Cardiac muscle cell (in vitro differentiated cells and primary cell): ENCODE results near the gene SPINT3. TPM values are rescaled to one million over a fixed set of nuclear protein-coding genes. Genes with fewer than 3 reads are reported as not detected.

Experiments used
- DNase-seq, 2 donors: peaks; one replicate each; pipeline versions ENCODE4 v3.0.0 to v3.0.0-alpha.2; 2010 to 2017; ENCODE audit warnings: low read depth in 1 of 2, low spot score in 1 of 2
- H3K27ac ChIP-seq: fragments of 200-600 bp; sonication (generic); 2 replicates; pipeline ENCODE4 v1.5.1; 2016
- H3K27me3 ChIP-seq: fragments of 200-600 bp; sonication (generic); 2 replicates; pipeline ENCODE4 v1.6.0; 2016; ENCODE audit warnings: control low read depth
- H3K36me3 ChIP-seq: fragments of 200-600 bp; sonication (generic); 2 replicates; pipeline ENCODE4 v1.5.1; 2016; ENCODE audit warnings: control low read depth
- H3K4me1 ChIP-seq: fragments of 200-600 bp; sonication (generic); 2 replicates; pipeline ENCODE4 v1.8.1; 2017; ENCODE audit warnings: low read depth, mild to moderate bottlenecking, mixed run types
- H3K4me3 ChIP-seq: fragments of 200-600 bp; sonication (generic); 2 replicates; pipeline ENCODE4 v1.5.1; 2016; ENCODE audit warnings: mild to moderate bottlenecking
- H3K9me3 ChIP-seq: fragments of 200-600 bp; sonication (generic); 2 replicates; pipeline ENCODE4 v1.5.1; 2017; ENCODE audit warnings: low read depth, mild to moderate bottlenecking, control low read depth
- CTCF ChIP-seq: IDR thresholded peaks from 2 replicates; pipeline ENCODE4 v1.5.1; 2012; ENCODE audit warnings: low read depth, mild to moderate bottlenecking, low read length
- polyA plus RNA-seq: library from polyadenylated mRNA; unstranded; fragments of >200 nt; fragmentation: Nextera tagmentation; extraction: Ambion mirVana; gene quantifications from 2 replicates; pipeline ENCODE4 v1.2.1, GENCODE V29; 2016
- total RNA-seq: library from RNA; depleted of rRNA; stranded (reverse); fragments of >200 nt; gene quantifications from 2 replicates; pipeline ENCODE4 v1.2.3, GENCODE V29; 2016

The SPINT3 gene
- total and polyA plus RNA-seq, 2 experiments from 2014 or later = not detected

- peak; percentile 13 for TF ChIP-seq CTCF
- no peaks in the 10 kb centered on the region for H3K36me3 ChIP-seq
- H3K4me1 ChIP-seq = peaks cover 4% of the 10 kb centered on the region
- H3K4me3 ChIP-seq = peak overlapping the region; percentile 41
- no peaks in the 10 kb centered on the region for H3K9me3 ChIP-seq
- no peak overlapping the region for H3K27ac ChIP-seq
- DNase-seq = peak; percentile 17 to 23
- H3K27me3 ChIP-seq = peaks cover 28% of the 10 kb centered on the region
Measured at GRCh38 chr20:45470937-45471336, 44.5 kb downstream of the SPINT3 start.

GRCh38 chr20:45470262-45470931 is 45.0 kb downstream of the SPINT3 start:
- peaks cover 4% of the 10 kb centered on the region for H3K4me1 ChIP-seq
- H3K36me3 ChIP-seq = no peaks in the 10 kb centered on the region
- DNase-seq = peak; percentile 25 to 64
- peaks cover 28% of the 10 kb centered on the region for H3K27me3 ChIP-seq
- peak overlapping the region; percentile 41 for H3K4me3 ChIP-seq
- no peak overlapping the region for H3K27ac ChIP-seq
- no peak for TF ChIP-seq CTCF
- H3K9me3 ChIP-seq = no peaks in the 10 kb centered on the region

- no peaks in the 10 kb centered on the region for H3K9me3 ChIP-seq
- peak in 1 of 2 donors; percentile 13 for DNase-seq
- H3K27ac ChIP-seq = no peak within 1 kb of the TSS
- H3K4me1 ChIP-seq = peaks cover 4% of the 10 kb centered on the region
- H3K36me3 ChIP-seq = no peaks in the 10 kb centered on the region
- peaks cover 35% of the 10 kb centered on the region for H3K27me3 ChIP-seq
- TF ChIP-seq CTCF = no peak
- H3K4me3 ChIP-seq = peak within 1 kb of the TSS; percentile 41
Measured at GRCh38 chr20:45469336-45470261, 45.8 kb downstream of the SPINT3 start, which contains the start of gene WFDC2. TSS of gene WFDC2 (plus strand) at chr20:45469753. CDS start at chr20:45469782, 29 bp downstream.

- H3K27ac ChIP-seq = no peak overlapping the region
- H3K4me1 ChIP-seq = peaks cover 4% of the 10 kb centered on the region
- no peak for TF ChIP-seq CTCF
- no peaks in the 10 kb centered on the region for H3K36me3 ChIP-seq
- no peaks in the 10 kb centered on the region for H3K9me3 ChIP-seq
- H3K27me3 ChIP-seq = peaks cover 37% of the 10 kb centered on the region
- H3K4me3 ChIP-seq = no peak overlapping the region
- DNase-seq = no peak
Measured at GRCh38 chr20:45467861-45468260, 47.6 kb downstream of the SPINT3 start.

- no peaks in the 10 kb centered on the region for H3K36me3 ChIP-seq
- DNase-seq = no peak
- peaks cover 37% of the 10 kb centered on the region for H3K27me3 ChIP-seq
- no peaks in the 10 kb centered on the region for H3K9me3 ChIP-seq
- H3K4me1 ChIP-seq = peaks cover 4% of the 10 kb centered on the region
- TF ChIP-seq CTCF = no peak
- no peak overlapping the region for H3K27ac ChIP-seq
- H3K4me3 ChIP-seq = no peak overlapping the region
Measured at GRCh38 chr20:45467172-45467571, 48.2 kb downstream of the SPINT3 start.
